ENCODE data around the gene MAGEL2. TPM values are rescaled to one million over a fixed set of nuclear protein-coding genes. Genes with fewer than 3 reads are reported as not detected.

The MAGEL2 gene
- total RNA-seq, 2 experiments from 2014 or later: not detected

GRCh38 chr15:23596736-23597135 is 50.9 kb downstream of the MAGEL2 start:
- no peak overlapping the region for H3K27ac ChIP-seq (ENCODE audit: low read depth, low read length, poor library complexity, severe bottlenecking)
- H3K36me3 ChIP-seq (ENCODE audit: insufficient read depth, low read length): no peaks in the 10 kb centered on the region
- H3K4me3 ChIP-seq (ENCODE audit: low read depth, low read length, poor library complexity, severe bottlenecking): no peak overlapping the region
- no peak for DNase-seq (ENCODE audit: low spot score)
- no TSS peak for BruUV-seq (replicated peaks)
- H3K4me2 ChIP-seq (ENCODE audit: low read length): no peak overlapping the region
- no peaks in the 10 kb centered on the region for H3K4me1 ChIP-seq (ENCODE audit: insufficient read depth, low read length, poor library complexity, severe bottlenecking)
- intact Hi-C loops (cut with micrococcal nuclease; ENCODE audit: unreplicated experiment): no loop called here
- H3K79me2 ChIP-seq (ENCODE audit: insufficient read depth, low read depth, low read length): no peaks in the 10 kb centered on the region
- POLR2A ChIA-PET: no interaction called here
- no peaks in the 10 kb centered on the region for H3K9me2 ChIP-seq (ENCODE audit: insufficient read depth, low read length)
- H2AFZ ChIP-seq (ENCODE audit: low read length): no peak overlapping the region
- no peaks in the 10 kb centered on the region for H4K20me1 ChIP-seq (ENCODE audit: insufficient read depth, low read length)
- CTCF ChIA-PET (ENCODE audit: unreplicated experiment): no interaction called here
- no peaks in the 10 kb centered on the region for H3K9me3 ChIP-seq (ENCODE audit: low read length)
- no peak for TF ChIP-seq CTCF (conservative IDR thresholded peaks at IDR 0.05; ENCODE audit: low read length)
- no peak for TF ChIP-seq EZH2phosphoT487 (IDR thresholded peaks at IDR 0.05; ENCODE audit: borderline replicate concordance, low read depth, low read length)

GRCh38 chr15:23595368-23595767 is 52.3 kb downstream of the MAGEL2 start:
- POLR2A ChIA-PET: no interaction called here
- no TSS peak for BruUV-seq (replicated peaks)
- intact Hi-C loops (cut with micrococcal nuclease; ENCODE audit: unreplicated experiment): no loop called here

More at GRCh38 chr15:23595368-23595767, 52.3 kb downstream of the MAGEL2 start:
- Histone ChIP-seq H3K9me3 (ENCODE audit: low read length) (no peaks in the 10 kb centered on the region), H4K20me1 (ENCODE audit: insufficient read depth, low read length) (no peaks in the 10 kb centered on the region), H3K4me2 (ENCODE audit: low read length) (no peak overlapping the region), H3K79me2 (ENCODE audit: insufficient read depth, low read depth, low read length) (no peaks in the 10 kb centered on the region), H3K4me1 (ENCODE audit: insufficient read depth, low read length, poor library complexity, severe bottlenecking) (no peaks in the 10 kb centered on the region), H3K27ac (ENCODE audit: low read depth, low read length, poor library complexity, severe bottlenecking) (no peak overlapping the region), H2AFZ (ENCODE audit: low read length) (no peak overlapping the region), H3K4me3 (ENCODE audit: low read depth, low read length, poor library complexity, severe bottlenecking) (no peak overlapping the region), H3K36me3 (ENCODE audit: insufficient read depth, low read length) (no peaks in the 10 kb centered on the region), H3K9me2 (ENCODE audit: insufficient read depth, low read length) (no peaks in the 10 kb centered on the region)
- TF ChIP-seq CTCF (conservative IDR thresholded peaks at IDR 0.05; ENCODE audit: low read length) (no peak), EZH2phosphoT487 (IDR thresholded peaks at IDR 0.05; ENCODE audit: borderline replicate concordance, low read depth, low read length) (no peak)
- DNase-seq (ENCODE audit: low spot score): no peak
- CTCF ChIA-PET (ENCODE audit: unreplicated experiment): no interaction called here
